Caco-2 (cell line): ENCODE data around the gene RAB21. TPM values are rescaled to one million over a fixed set of nuclear protein-coding genes. Genes with fewer than 3 reads are reported as not detected.

Experiments used
- BruUV-seq: library from RNA; stranded (reverse); fragments of 400-500 nt; replicated peaks from 2 replicates; lab custom pipeline; 2021; lab: Mats Ljungman, UMichigan
- CTCF ChIA-PET: fragments of 300-600 bp; sonication (Branson Sonifier 250); formaldehyde crosslinking; loops from one replicate; lab custom pipeline; 2022; ENCODE audit warnings: antibody characterized with exemption; lab: Charles Lee
- POLR2A ChIA-PET: fragments of 300-600 bp; sonication (Branson Sonifier 250); formaldehyde crosslinking; loops from one replicate; lab custom pipeline; 2022; ENCODE audit warnings: antibody characterized with exemption; lab: Charles Lee
- DNase-seq, 2 experiments: peaks; one replicate each; pipeline versions ENCODE4 v3.0.0 to v3.0.0-alpha.2; 2020 to 2022
- H3K27me3 ChIP-seq: replicated peaks from 2 replicates; pipeline ENCODE4 v1.6.0; 2011; ENCODE audit warnings: low read length; ENCODE audit not compliant: control insufficient read depth, insufficient read depth
- H3K36me3 ChIP-seq: 2 replicates; pipeline ENCODE4 v1.5.1; 2011; ENCODE audit warnings: low read length; ENCODE audit not compliant: control insufficient read depth, insufficient read depth
- H3K4me1 ChIP-seq: fragments of 250-450 bp; sonication (Bioruptor Pico); 2 replicates; pipeline ENCODE4 v1.5.1; 2020; ENCODE audit warnings: mild to moderate bottlenecking
- H3K4me3 ChIP-seq: 2 replicates; pipeline ENCODE4 v1.5.1; 2011; ENCODE audit warnings: low read depth, mild to moderate bottlenecking, control low read depth, low read length
- H3K9me3 ChIP-seq: fragments of 250-450 bp; sonication (Bioruptor Pico); 2 replicates; pipeline ENCODE4 v1.5.1; 2020; ENCODE audit warnings: mild to moderate bottlenecking, moderate library complexity
- H3K27ac Mint-ChIP-seq: one replicate; pipeline ENCODE4 v1.8.0; 2022; ENCODE audit warnings: mixed read lengths; ENCODE audit not compliant: unreplicated experiment
- H3K27me3 Mint-ChIP-seq: one replicate; pipeline ENCODE4 v1.8.0; 2022; ENCODE audit warnings: mixed read lengths; ENCODE audit not compliant: insufficient read depth, unreplicated experiment
- H3K36me3 Mint-ChIP-seq: one replicate; pipeline ENCODE4 v1.8.0; 2022; ENCODE audit warnings: mild to moderate bottlenecking, mixed read lengths; ENCODE audit not compliant: insufficient read depth, unreplicated experiment
- H3K4me1 Mint-ChIP-seq: one replicate; pipeline ENCODE4 v1.8.0; 2022; ENCODE audit warnings: low read depth, mixed read lengths; ENCODE audit not compliant: unreplicated experiment
- H3K4me3 Mint-ChIP-seq: one replicate; pipeline ENCODE4 v1.8.0; 2022; ENCODE audit warnings: mild to moderate bottlenecking, moderate library complexity, mixed read lengths; ENCODE audit not compliant: unreplicated experiment
- H3K9me3 Mint-ChIP-seq: one replicate; pipeline ENCODE4 v1.8.0; 2022; ENCODE audit warnings: mixed read lengths; ENCODE audit not compliant: unreplicated experiment
- intact Hi-C: fragments of 100-400 bp; cut with micrococcal nuclease; formaldehyde crosslinking; loops from one replicate; pipeline ENCODE4 v1.10.0; 2022; ENCODE audit not compliant: unreplicated experiment
- total RNA-seq: library from RNA; stranded (reverse); gene quantifications from 2 replicates; pipeline ENCODE4 v1.2.3, GENCODE V29; 2022
- TF ChIP-seq, protein P1 (sequence below), 2 experiments: fragments of 200-600 bp in 1 of 2; IDR thresholded peaks; 1 replicate in 1 of 2; 2 replicates in 1 of 2; pipeline versions ENCODE4 v1.5.1 to v1.8.0; 2011 to 2022; ENCODE audit warnings: antibody characterized with exemption in 1 of 2, control low read depth in 1 of 2, inconsistent platforms in 1 of 2, low read depth in 1 of 2, low read length in 1 of 2, mild to moderate bottlenecking in 1 of 2, moderate library complexity in 1 of 2; ENCODE audit not compliant: insufficient read depth in 1 of 2, severe bottlenecking in 1 of 2, unreplicated experiment in 1 of 2

The RAB21 gene
- total RNA-seq, 1 experiment from 2014 or later, result 72.0 TPM

DNA sequence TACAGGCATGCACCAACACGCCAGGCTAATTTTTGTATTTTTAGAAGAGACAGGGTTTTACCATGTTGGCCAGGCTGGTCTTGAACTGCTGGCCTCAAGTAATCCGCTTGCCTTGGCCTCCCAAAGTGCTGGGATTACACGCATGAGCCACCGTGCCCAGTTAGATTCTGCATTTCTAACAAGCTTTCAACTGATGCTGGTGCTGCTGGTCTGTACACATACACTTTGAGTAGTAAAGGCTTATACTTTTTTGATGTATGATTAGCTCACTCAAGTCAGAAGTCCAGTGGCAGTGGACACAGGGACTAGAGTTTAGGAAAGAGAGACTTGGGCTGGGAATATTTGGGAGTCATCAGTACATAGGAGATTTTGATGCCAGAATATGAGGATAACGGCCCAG, 82.7 kb downstream of the RAB21 start:
- no peaks in the 10 kb centered on the region for H3K9me3 Mint-ChIP-seq
- H3K4me3 Mint-ChIP-seq, result no peak overlapping the region
- ChIA-PET POLR2A (no interaction called here), CTCF (no interaction called here)
- Histone ChIP-seq H3K27me3 (no peaks in the 10 kb centered on the region), H3K4me3 (no peak overlapping the region), H3K36me3 (no peaks in the 10 kb centered on the region), H3K4me1 (0 out of 2 replicates have a peak, but pooled peaks cover 9% of the 10 kb centered on the region), H3K9me3 (no peaks in the 10 kb centered on the region)
- H3K27ac Mint-ChIP-seq, result no peak overlapping the region
- TF ChIP-seq, protein P1, sequence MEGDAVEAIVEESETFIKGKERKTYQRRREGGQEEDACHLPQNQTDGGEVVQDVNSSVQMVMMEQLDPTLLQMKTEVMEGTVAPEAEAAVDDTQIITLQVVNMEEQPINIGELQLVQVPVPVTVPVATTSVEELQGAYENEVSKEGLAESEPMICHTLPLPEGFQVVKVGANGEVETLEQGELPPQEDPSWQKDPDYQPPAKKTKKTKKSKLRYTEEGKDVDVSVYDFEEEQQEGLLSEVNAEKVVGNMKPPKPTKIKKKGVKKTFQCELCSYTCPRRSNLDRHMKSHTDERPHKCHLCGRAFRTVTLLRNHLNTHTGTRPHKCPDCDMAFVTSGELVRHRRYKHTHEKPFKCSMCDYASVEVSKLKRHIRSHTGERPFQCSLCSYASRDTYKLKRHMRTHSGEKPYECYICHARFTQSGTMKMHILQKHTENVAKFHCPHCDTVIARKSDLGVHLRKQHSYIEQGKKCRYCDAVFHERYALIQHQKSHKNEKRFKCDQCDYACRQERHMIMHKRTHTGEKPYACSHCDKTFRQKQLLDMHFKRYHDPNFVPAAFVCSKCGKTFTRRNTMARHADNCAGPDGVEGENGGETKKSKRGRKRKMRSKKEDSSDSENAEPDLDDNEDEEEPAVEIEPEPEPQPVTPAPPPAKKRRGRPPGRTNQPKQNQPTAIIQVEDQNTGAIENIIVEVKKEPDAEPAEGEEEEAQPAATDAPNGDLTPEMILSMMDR (IDR thresholded peaks at IDR 0.05; ENCODE audit: insufficient read depth in 1 of 2, low read depth in 1 of 2, low read length in 1 of 2, severe bottlenecking in 1 of 2, unreplicated experiment in 1 of 2), result no peak
- peaks cover 10% of the 10 kb centered on the region for H3K36me3 Mint-ChIP-seq
- no TSS peak for BruUV-seq
- intact Hi-C loops, result no loop called here
- no peak for DNase-seq
- H3K27me3 Mint-ChIP-seq, result peaks cover 5% of the 10 kb centered on the region
- peaks cover 6% of the 10 kb centered on the region for H3K4me1 Mint-ChIP-seq

DNA sequence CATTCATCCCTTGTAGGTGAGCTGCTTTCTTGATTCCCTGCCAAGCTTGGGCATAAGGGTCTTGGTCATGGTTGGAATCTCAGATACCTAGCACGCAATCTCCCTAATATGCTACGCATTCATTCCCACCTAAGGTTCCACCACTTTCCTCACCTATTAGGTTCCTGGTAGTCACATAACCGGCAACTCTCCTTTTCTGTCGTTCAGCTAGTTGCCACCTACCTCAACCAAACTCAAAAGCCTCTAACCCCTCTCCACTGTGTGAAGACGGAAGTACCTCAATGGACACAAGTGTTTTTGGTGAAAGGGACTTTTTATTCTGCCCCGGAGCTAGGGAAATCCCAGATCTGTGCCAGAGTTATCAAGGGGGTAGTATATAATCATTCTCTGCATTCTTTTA, 83.6 kb downstream of the RAB21 start:
- Mint-ChIP-seq H3K27ac (no peak overlapping the region), H3K27me3 (no peaks in the 10 kb centered on the region)
- CTCF ChIA-PET, result no interaction called here

DNA sequence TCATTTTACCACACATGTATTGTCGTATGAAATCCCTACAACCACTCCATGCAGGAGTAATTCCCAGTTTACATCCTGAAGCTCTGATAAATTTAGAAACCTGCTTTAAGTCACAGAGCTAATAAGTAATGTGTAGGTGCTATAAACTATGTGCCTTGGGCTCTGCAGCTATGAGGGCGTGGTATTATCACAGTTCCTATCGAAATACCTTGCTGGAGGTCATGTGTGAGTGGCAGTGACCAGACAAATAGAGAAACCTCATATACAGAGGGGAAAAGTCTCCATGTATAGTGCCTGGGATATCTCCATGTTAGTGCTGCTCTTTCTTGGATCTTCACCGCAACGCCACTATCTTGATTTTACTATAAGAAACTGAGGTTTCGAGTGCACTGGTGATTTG, 84.0 kb downstream of the RAB21 start:
- Mint-ChIP-seq H3K4me1 (peaks cover 6% of the 10 kb centered on the region), H3K4me3 (peak overlapping the region; percentile 96), H3K36me3 (peaks cover 10% of the 10 kb centered on the region), H3K27me3 (no peaks in the 10 kb centered on the region), H3K27ac (peak overlapping the region; percentile 99), H3K9me3 (no peaks in the 10 kb centered on the region)
- H3K9me3 ChIP-seq, result no peaks in the 10 kb centered on the region
- TF ChIP-seq, protein P1 (IDR thresholded peaks at IDR 0.05; ENCODE audit: insufficient read depth in 1 of 2, low read depth in 1 of 2, low read length in 1 of 2, severe bottlenecking in 1 of 2, unreplicated experiment in 1 of 2), result no peak
- no peaks in the 10 kb centered on the region for H3K27me3 ChIP-seq
- intact Hi-C loops, result loop anchor here (1.0 to 2.0 kb wide), 2 partner anchors 58 to 100 kb away; partner anchors contain the start of gene TPH2
- ChIA-PET CTCF (no interaction called here), POLR2A (no interaction called here)
- H3K4me1 ChIP-seq, result 0 out of 2 replicates have a peak, but pooled peaks cover 9% of the 10 kb centered on the region
- BruUV-seq, result no TSS peak
- H3K4me3 ChIP-seq, result peak overlapping the region; percentile 73
- H3K36me3 ChIP-seq, result no peaks in the 10 kb centered on the region
- no peak for DNase-seq

More for the DNA sequence above, 83.6 kb downstream of the RAB21 start:
- Mint-ChIP-seq H3K4me3 (peak overlapping the region; percentile 23), H3K4me1 (peaks cover 6% of the 10 kb centered on the region), H3K36me3 (peaks cover 10% of the 10 kb centered on the region), H3K9me3 (no peaks in the 10 kb centered on the region)
- DNase-seq, result no peak
- 0 out of 2 replicates have a peak, but pooled peaks cover 9% of the 10 kb centered on the region for H3K4me1 ChIP-seq
- intact Hi-C loops, result loop anchor here (2.0 kb wide), 1 partner anchor 101 kb away; the partner anchor contains the start of gene TPH2
- POLR2A ChIA-PET, result no interaction called here
- no peaks in the 10 kb centered on the region for H3K36me3 ChIP-seq
- H3K9me3 ChIP-seq, result no peaks in the 10 kb centered on the region
- TF ChIP-seq, protein P1 (IDR thresholded peaks at IDR 0.05; ENCODE audit: insufficient read depth in 1 of 2, low read depth in 1 of 2, low read length in 1 of 2, severe bottlenecking in 1 of 2, unreplicated experiment in 1 of 2), result no peak
- H3K4me3 ChIP-seq, result no peak overlapping the region
- no TSS peak for BruUV-seq
- no peaks in the 10 kb centered on the region for H3K27me3 ChIP-seq
